ENCODE measurements around the gene CDCP2. TPM values are rescaled to one million over a fixed set of nuclear protein-coding genes. Genes with fewer than 3 reads are reported as not detected.

CDCP2 gene
- total and polyA plus RNA-seq, 2 experiments from 2014 or later, result not detected

DNA sequence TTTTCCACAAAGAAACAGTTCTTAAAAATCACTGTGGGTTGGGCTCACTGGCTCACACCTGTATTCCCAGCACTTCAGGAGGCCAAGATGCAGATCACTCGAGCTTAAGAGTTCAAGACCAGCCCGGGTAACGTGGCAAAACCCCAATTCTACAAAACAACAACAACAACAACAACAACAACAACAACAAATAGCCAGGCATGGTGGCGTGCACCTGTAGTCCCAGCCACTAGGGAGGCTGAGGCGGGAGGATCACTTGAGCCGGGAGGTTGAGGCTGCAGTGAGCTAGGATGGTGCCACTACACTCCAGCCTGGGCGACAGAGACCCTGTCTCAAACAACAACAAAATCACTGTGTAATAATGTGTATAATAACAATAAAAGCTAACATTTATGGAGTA is 40.8 kb downstream of the CDCP2 start (continued):
- TF ChIP-seq EZH2 (IDR thresholded peaks at IDR 0.05; ENCODE audit: low read depth, unreplicated experiment), result no peak

DNA sequence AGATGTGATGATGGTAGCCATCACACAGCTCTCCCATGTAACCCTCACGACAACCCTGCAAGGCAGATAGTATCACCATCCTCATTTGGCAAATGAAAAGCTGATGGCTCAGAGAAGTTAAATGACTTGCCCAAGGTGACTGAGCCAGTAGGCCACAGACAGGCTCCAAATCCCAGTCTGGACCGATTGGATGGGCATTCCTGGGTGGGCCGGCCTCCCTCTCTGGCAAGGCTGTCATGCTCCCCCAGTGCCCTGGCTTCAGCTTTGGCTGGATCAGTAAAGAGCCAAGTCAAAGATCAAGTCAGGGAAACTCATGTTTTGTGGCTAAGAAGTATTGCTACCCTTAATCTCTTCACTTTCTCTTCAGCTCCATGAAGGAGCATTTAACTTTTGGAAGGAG is 41.2 kb downstream of the CDCP2 start:
- no peaks in the 10 kb centered on the region for H3K27me3 Mint-ChIP-seq (ENCODE audit: insufficient read depth, low read depth, poor library complexity)
- Histone ChIP-seq H3K4me3 (no peak overlapping the region), H3K79me2 (replicated peaks; ENCODE audit: insufficient read depth) (no peaks in the 10 kb centered on the region), H3K27ac (ENCODE audit: low read depth) (no peak overlapping the region), H3K9me2 (ENCODE audit: insufficient read depth) (no peaks in the 10 kb centered on the region), H3K27me3 (ENCODE audit: insufficient read depth) (no peaks in the 10 kb centered on the region), H3F3A (replicated peaks; ENCODE audit: low read depth) (no peaks in the 10 kb centered on the region), H3K4me2 (no peak overlapping the region), H3K36me3 (ENCODE audit: insufficient read depth) (no peaks in the 10 kb centered on the region), H4K20me1 (replicated peaks; ENCODE audit: insufficient read depth) (no peaks in the 10 kb centered on the region), H2AFZ (no peak overlapping the region), H3K4me1 (ENCODE audit: insufficient read depth) (no peaks in the 10 kb centered on the region)
- TF ChIP-seq JUNB (IDR thresholded peaks at IDR 0.05; ENCODE audit: unreplicated experiment) (no peak), ZNF331 (CRISPR knock-in tag; IDR thresholded peaks at IDR 0.05; ENCODE audit: low read depth) (no peak), CREB1 (CRISPR knock-in tag; IDR thresholded peaks at IDR 0.05; ENCODE audit: low read depth) (no peak), POLR2AphosphoS5 (IDR thresholded peaks at IDR 0.05; ENCODE audit: low read depth) (no peak), EZH2 (IDR thresholded peaks at IDR 0.05; ENCODE audit: low read depth, unreplicated experiment) (no peak), EZH2phosphoT487 (IDR thresholded peaks at IDR 0.05; ENCODE audit: unreplicated experiment) (no peak), ZNF114 (CRISPR knock-in tag; IDR thresholded peaks at IDR 0.05) (no peak), STAT1 (IDR thresholded peaks at IDR 0.05; ENCODE audit: unreplicated experiment) (no peak)
- TF ChIP-seq, protein P1, sequence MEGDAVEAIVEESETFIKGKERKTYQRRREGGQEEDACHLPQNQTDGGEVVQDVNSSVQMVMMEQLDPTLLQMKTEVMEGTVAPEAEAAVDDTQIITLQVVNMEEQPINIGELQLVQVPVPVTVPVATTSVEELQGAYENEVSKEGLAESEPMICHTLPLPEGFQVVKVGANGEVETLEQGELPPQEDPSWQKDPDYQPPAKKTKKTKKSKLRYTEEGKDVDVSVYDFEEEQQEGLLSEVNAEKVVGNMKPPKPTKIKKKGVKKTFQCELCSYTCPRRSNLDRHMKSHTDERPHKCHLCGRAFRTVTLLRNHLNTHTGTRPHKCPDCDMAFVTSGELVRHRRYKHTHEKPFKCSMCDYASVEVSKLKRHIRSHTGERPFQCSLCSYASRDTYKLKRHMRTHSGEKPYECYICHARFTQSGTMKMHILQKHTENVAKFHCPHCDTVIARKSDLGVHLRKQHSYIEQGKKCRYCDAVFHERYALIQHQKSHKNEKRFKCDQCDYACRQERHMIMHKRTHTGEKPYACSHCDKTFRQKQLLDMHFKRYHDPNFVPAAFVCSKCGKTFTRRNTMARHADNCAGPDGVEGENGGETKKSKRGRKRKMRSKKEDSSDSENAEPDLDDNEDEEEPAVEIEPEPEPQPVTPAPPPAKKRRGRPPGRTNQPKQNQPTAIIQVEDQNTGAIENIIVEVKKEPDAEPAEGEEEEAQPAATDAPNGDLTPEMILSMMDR (conservative IDR thresholded peaks at IDR 0.05; ENCODE audit: low read depth in 2 of 2), result no peak
- TF ChIP-seq, protein P2, sequence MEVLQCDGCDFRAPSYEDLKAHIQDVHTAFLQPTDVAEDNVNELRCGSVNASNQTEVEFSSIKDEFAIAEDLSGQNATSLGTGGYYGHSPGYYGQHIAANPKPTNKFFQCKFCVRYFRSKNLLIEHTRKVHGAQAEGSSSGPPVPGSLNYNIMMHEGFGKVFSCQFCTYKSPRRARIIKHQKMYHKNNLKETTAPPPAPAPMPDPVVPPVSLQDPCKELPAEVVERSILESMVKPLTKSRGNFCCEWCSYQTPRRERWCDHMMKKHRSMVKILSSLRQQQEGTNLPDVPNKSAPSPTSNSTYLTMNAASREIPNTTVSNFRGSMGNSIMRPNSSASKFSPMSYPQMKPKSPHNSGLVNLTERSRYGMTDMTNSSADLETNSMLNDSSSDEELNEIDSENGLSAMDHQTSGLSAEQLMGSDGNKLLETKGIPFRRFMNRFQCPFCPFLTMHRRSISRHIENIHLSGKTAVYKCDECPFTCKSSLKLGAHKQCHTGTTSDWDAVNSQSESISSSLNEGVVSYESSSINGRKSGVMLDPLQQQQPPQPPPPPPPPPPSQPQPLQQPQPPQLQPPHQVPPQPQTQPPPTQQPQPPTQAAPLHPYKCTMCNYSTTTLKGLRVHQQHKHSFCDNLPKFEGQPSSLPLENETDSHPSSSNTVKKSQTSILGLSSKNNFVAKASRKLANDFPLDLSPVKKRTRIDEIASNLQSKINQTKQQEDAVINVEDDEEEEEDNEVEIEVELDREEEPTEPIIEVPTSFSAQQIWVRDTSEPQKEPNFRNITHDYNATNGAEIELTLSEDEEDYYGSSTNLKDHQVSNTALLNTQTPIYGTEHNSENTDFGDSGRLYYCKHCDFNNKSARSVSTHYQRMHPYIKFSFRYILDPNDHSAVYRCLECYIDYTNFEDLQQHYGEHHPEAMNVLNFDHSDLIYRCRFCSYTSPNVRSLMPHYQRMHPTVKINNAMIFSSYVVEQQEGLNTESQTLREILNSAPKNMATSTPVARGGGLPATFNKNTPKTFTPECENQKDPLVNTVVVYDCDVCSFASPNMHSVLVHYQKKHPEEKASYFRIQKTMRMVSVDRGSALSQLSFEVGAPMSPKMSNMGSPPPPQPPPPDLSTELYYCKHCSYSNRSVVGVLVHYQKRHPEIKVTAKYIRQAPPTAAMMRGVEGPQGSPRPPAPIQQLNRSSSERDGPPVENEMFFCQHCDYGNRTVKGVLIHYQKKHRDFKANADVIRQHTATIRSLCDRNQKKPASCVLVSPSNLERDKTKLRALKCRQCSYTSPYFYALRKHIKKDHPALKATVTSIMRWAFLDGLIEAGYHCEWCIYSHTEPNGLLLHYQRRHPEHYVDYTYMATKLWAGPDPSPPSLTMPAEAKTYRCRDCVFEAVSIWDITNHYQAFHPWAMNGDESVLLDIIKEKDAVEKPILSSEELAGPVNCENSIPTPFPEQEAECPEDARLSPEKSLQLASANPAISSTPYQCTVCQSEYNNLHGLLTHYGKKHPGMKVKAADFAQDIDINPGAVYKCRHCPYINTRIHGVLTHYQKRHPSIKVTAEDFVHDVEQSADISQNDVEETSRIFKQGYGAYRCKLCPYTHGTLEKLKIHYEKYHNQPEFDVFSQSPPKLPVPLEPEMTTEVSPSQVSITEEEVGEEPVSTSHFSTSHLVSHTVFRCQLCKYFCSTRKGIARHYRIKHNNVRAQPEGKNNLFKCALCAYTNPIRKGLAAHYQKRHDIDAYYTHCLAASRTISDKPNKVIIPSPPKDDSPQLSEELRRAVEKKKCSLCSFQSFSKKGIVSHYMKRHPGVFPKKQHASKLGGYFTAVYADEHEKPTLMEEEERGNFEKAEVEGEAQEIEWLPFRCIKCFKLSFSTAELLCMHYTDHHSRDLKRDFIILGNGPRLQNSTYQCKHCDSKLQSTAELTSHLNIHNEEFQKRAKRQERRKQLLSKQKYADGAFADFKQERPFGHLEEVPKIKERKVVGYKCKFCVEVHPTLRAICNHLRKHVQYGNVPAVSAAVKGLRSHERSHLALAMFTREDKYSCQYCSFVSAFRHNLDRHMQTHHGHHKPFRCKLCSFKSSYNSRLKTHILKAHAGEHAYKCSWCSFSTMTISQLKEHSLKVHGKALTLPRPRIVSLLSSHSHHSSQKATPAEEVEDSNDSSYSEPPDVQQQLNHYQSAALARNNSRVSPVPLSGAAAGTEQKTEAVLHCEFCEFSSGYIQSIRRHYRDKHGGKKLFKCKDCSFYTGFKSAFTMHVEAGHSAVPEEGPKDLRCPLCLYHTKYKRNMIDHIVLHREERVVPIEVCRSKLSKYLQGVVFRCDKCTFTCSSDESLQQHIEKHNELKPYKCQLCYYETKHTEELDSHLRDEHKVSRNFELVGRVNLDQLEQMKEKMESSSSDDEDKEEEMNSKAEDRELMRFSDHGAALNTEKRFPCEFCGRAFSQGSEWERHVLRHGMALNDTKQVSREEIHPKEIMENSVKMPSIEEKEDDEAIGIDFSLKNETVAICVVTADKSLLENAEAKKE (CRISPR knock-in tag; IDR thresholded peaks at IDR 0.05), result no peak
- TF ChIP-seq, protein P3, sequence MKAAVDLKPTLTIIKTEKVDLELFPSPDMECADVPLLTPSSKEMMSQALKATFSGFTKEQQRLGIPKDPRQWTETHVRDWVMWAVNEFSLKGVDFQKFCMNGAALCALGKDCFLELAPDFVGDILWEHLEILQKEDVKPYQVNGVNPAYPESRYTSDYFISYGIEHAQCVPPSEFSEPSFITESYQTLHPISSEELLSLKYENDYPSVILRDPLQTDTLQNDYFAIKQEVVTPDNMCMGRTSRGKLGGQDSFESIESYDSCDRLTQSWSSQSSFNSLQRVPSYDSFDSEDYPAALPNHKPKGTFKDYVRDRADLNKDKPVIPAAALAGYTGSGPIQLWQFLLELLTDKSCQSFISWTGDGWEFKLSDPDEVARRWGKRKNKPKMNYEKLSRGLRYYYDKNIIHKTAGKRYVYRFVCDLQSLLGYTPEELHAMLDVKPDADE (IDR thresholded peaks at IDR 0.05), result no peak
- TF ChIP-seq, protein P4, sequence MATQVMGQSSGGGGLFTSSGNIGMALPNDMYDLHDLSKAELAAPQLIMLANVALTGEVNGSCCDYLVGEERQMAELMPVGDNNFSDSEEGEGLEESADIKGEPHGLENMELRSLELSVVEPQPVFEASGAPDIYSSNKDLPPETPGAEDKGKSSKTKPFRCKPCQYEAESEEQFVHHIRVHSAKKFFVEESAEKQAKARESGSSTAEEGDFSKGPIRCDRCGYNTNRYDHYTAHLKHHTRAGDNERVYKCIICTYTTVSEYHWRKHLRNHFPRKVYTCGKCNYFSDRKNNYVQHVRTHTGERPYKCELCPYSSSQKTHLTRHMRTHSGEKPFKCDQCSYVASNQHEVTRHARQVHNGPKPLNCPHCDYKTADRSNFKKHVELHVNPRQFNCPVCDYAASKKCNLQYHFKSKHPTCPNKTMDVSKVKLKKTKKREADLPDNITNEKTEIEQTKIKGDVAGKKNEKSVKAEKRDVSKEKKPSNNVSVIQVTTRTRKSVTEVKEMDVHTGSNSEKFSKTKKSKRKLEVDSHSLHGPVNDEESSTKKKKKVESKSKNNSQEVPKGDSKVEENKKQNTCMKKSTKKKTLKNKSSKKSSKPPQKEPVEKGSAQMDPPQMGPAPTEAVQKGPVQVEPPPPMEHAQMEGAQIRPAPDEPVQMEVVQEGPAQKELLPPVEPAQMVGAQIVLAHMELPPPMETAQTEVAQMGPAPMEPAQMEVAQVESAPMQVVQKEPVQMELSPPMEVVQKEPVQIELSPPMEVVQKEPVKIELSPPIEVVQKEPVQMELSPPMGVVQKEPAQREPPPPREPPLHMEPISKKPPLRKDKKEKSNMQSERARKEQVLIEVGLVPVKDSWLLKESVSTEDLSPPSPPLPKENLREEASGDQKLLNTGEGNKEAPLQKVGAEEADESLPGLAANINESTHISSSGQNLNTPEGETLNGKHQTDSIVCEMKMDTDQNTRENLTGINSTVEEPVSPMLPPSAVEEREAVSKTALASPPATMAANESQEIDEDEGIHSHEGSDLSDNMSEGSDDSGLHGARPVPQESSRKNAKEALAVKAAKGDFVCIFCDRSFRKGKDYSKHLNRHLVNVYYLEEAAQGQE (IDR thresholded peaks at IDR 0.05; ENCODE audit: unreplicated experiment), result no peak
- no peaks in the 10 kb centered on the region for H3K36me3 Mint-ChIP-seq (ENCODE audit: low read depth)
- H3K4me3 Mint-ChIP-seq, result no peak overlapping the region
- H3K4me1 Mint-ChIP-seq, result no peaks in the 10 kb centered on the region; the same call in 2 of the 3 replicates
- no peak for DNase-seq (ENCODE audit: low spot score)
- no peaks in the 10 kb centered on the region; the same call in 2 of the 3 replicates for H3K9me3 Mint-ChIP-seq
- no peak overlapping the region for H3K27ac Mint-ChIP-seq
- ATAC-seq, result no peak

Measured in GM23338 (cell line).